ENCODE results near the gene TCHP.

DNA sequence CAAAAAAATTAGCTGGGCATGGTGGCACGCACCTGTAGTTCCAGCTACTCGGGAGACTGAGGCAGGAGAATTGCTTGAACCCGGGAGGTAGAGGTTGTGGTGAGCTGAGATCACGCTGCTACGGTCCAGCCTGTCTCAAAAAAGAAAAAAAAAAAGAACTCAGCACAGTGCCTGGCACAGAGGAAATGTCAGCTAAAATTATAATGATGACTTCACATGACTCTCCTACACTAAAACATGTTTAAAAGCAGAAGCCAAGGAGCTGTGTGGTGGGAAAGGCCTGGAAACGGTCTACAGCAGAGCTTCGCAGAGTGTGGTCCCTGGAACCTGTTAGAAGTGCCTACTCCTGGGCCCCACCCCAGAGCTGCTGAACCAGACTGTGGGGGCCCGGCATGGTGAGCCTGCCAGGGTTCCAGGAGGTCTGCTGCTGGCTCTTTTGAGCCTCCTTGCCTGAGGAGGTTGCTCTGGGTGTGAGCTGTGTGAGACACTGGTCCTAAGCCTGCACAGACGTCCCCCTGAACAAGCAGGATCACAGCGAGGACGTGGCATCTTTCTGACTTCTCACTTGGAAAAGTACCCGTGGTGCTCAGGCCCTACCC is 28.1 kb downstream of the TCHP start:
- TF ChIP-seq, protein P1, sequence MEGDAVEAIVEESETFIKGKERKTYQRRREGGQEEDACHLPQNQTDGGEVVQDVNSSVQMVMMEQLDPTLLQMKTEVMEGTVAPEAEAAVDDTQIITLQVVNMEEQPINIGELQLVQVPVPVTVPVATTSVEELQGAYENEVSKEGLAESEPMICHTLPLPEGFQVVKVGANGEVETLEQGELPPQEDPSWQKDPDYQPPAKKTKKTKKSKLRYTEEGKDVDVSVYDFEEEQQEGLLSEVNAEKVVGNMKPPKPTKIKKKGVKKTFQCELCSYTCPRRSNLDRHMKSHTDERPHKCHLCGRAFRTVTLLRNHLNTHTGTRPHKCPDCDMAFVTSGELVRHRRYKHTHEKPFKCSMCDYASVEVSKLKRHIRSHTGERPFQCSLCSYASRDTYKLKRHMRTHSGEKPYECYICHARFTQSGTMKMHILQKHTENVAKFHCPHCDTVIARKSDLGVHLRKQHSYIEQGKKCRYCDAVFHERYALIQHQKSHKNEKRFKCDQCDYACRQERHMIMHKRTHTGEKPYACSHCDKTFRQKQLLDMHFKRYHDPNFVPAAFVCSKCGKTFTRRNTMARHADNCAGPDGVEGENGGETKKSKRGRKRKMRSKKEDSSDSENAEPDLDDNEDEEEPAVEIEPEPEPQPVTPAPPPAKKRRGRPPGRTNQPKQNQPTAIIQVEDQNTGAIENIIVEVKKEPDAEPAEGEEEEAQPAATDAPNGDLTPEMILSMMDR (IDR thresholded peaks at IDR 0.05; ENCODE audit: insufficient read depth, low read depth, low read length) = no peak
- no peak for TF ChIP-seq EZH2 (IDR thresholded peaks at IDR 0.05; ENCODE audit: insufficient read depth, low read length)

Measured in astrocyte (in vitro differentiated cells and primary cell).